Mucosa of descending colon (tissue), 3 donors: ENCODE measurements around the gene PIGL. TPM values are rescaled to one million over a fixed set of nuclear protein-coding genes. Genes with fewer than 3 reads are reported as not detected.

ENCODE experiments used
- ATAC-seq: fragments of 200-7000 bp; cut with Tn5 transposase; one replicate; pipeline ENCODE4 v1.9.1; 2020; ENCODE audit warnings: mild to moderate bottlenecking, moderate library complexity
- DNase-seq, 3 donors: peaks; one replicate each; pipeline ENCODE4 v3.0.0-alpha.2; 2020
- H3K36me3 ChIP-seq: fragments of 200-600 bp; one replicate; pipeline ENCODE4 v1.8.0; 2021; ENCODE audit warnings: low read depth, mild to moderate bottlenecking
- H3K4me1 ChIP-seq: fragments of 200-600 bp; one replicate; pipeline ENCODE4 v1.8.0; 2021; ENCODE audit warnings: low read depth, mild to moderate bottlenecking
- H3K4me3 ChIP-seq: fragments of 200-600 bp; one replicate; pipeline ENCODE4 v1.8.0; 2021; ENCODE audit warnings: mild to moderate bottlenecking
- H3K9me3 ChIP-seq: fragments of 200-600 bp; one replicate; pipeline ENCODE4 v1.8.0; 2021; ENCODE audit warnings: mild to moderate bottlenecking
- CTCF ChIP-seq: fragments of 200-600 bp; IDR thresholded peaks from one replicate; pipeline ENCODE4 v1.8.0; 2022; ENCODE audit warnings: antibody characterized with exemption, mild to moderate bottlenecking
- intact Hi-C, 2 donors: fragments of 100-400 bp; cut with DNase I in 1 of 2; cut with micrococcal nuclease in 1 of 2; formaldehyde crosslinking; loops; one replicate each; pipeline versions ENCODE4 v1.11.0 to v1.11.1; 2022; cut with DNase I, micrococcal nuclease
- total RNA-seq, 3 donors: library from RNA; stranded (reverse); fragmentation: NEBNext Ultra II Directional in 2 of 3; extraction: Animal tissue kit (Norgen Biotek cat#: 25700) in 2 of 3; gene quantifications; one replicate each; pipeline versions ENCODE4 v1.2.1 to v1.2.4, GENCODE V29; 2021 to 2023
- donor health status: DM: no; HTN: no; CAD: no; lungs with moderate emphysema.
- donor health status: DM: no; HTN: no; CAD: no.
- donor health status: DM: no; HTN: yes; CAD: no.

The PIGL gene
- total RNA-seq, 3 donors from 2014 or later = 28.2 to 51.8 (median 49.8) TPM

GRCh38 chr17:16283705-16284104, 66.7 kb downstream of the PIGL start:
- Histone ChIP-seq H3K4me3 (no peak overlapping the region), H3K9me3 (no peaks in the 10 kb centered on the region), H3K4me1 (peaks cover 35% of the 10 kb centered on the region), H3K36me3 (no peaks in the 10 kb centered on the region)
- ATAC-seq (no peak), DNase-seq (no peak)
- TF ChIP-seq CTCF = no peak
- intact Hi-C loops = no loop called here

- DNase-seq (no peak), ATAC-seq (no peak)
- Histone ChIP-seq H3K9me3 (no peaks in the 10 kb centered on the region), H3K4me3 (no peak overlapping the region), H3K36me3 (no peaks in the 10 kb centered on the region), H3K4me1 (peaks cover 50% of the 10 kb centered on the region)
- TF ChIP-seq CTCF = peak; percentile 48
- intact Hi-C loops = no loop called here
These were observed 68.6 kb downstream of the PIGL start for GRCh38 chr17:16285646-16286008.

GRCh38 chr17:16286009-16286946, 69.3 kb downstream of the PIGL start:
- peak; percentile 87 to 94 (median 93) for DNase-seq
- H3K9me3 ChIP-seq = no peaks in the 10 kb centered on the region
- H3K4me1 ChIP-seq = peaks cover 50% of the 10 kb centered on the region
- H3K36me3 ChIP-seq = no peaks in the 10 kb centered on the region
- no peak overlapping the region for H3K4me3 ChIP-seq
- peak; percentile 93 for ATAC-seq
- TF ChIP-seq CTCF = peak; percentile 4
- intact Hi-C loops = no loop called here

- Histone ChIP-seq H3K4me1 (peaks cover 50% of the 10 kb centered on the region), H3K36me3 (no peaks in the 10 kb centered on the region), H3K9me3 (no peaks in the 10 kb centered on the region), H3K4me3 (no peak overlapping the region)
- intact Hi-C loops = no loop called here
- DNase-seq (peak; percentile 38 to 80 (median 62)), ATAC-seq (peak; percentile 5)
- TF ChIP-seq CTCF = no peak
These were observed 70.0 kb downstream of the PIGL start for GRCh38 chr17:16286947-16287562.

GRCh38 chr17:16287563-16288027, 70.6 kb downstream of the PIGL start:
- TF ChIP-seq CTCF = no peak
- Histone ChIP-seq H3K36me3 (no peaks in the 10 kb centered on the region), H3K4me3 (no peak overlapping the region), H3K4me1 (peaks cover 50% of the 10 kb centered on the region), H3K9me3 (no peaks in the 10 kb centered on the region)
- peak; percentile 31 for ATAC-seq
- intact Hi-C loops = no loop called here
- peak in 1 of 3 donors; percentile 51 for DNase-seq
